22Rv1 (cell line): Measurements from ENCODE around the gene CD72.

Source experiments
- CTCF ChIP-seq: fragments of 450-650 bp; IDR thresholded peaks from 2 replicates; pipeline ENCODE4 v1.5.1; 2017; ENCODE audit warnings: mild to moderate bottlenecking
- ZFX ChIP-seq: fragments of 450-650 bp; IDR thresholded peaks from 2 replicates; pipeline ENCODE4 v1.6.1; 2017; ENCODE audit warnings: antibody characterized with exemption, borderline replicate concordance

GRCh38 chr9:35658968-35659220 is 40.7 kb upstream of the CD72 start:
- TF ChIP-seq CTCF (no peak), ZFX (no peak)
